WTC11 (cell line): ENCODE measurements around the gene BOK.

Experiments used
- ATF2 ChIP-seq: sonication (generic); formaldehyde crosslinking; IDR thresholded peaks from 2 replicates; pipeline ENCODE4 v1.8.1; 2022; ENCODE audit warnings: low read depth, missing genetic modification reagents, borderline replicate concordance
- CDX4 ChIP-seq: fragments of 250-450 bp; sonication (Bioruptor Pico); IDR thresholded peaks from 2 replicates; pipeline ENCODE4 v1.9.0; 2021; ENCODE audit warnings: moderate library complexity, mild to moderate bottlenecking, inconsistent platforms, borderline replicate concordance
- CTCF ChIP-seq: fragments of 200-600 bp; IDR thresholded peaks from 2 replicates; pipeline ENCODE4 v1.8.0; 2022; ENCODE audit warnings: antibody characterized with exemption
- ESRRA ChIP-seq: sonication (generic); formaldehyde crosslinking; IDR thresholded peaks from 2 replicates; pipeline ENCODE4 v1.8.1; 2022; ENCODE audit warnings: mild to moderate bottlenecking, missing genetic modification reagents, borderline replicate concordance
- JUN ChIP-seq: sonication (generic); formaldehyde crosslinking; IDR thresholded peaks from 2 replicates; pipeline ENCODE4 v1.8.0; 2023; ENCODE audit warnings: mild to moderate bottlenecking, missing genetic modification reagents
- NR3C1 ChIP-seq: sonication (generic); formaldehyde crosslinking; conservative IDR thresholded peaks from 2 replicates; pipeline ENCODE4 v1.8.1; 2023; ENCODE audit warnings: low read depth, mild to moderate bottlenecking, missing genetic modification reagents
- PRDM15 ChIP-seq: sonication (generic); formaldehyde crosslinking; IDR thresholded peaks from 2 replicates; pipeline ENCODE4 v1.8.0; 2022; ENCODE audit warnings: missing genetic modification reagents
- PREB ChIP-seq: sonication (generic); formaldehyde crosslinking; IDR thresholded peaks from 2 replicates; pipeline ENCODE4 v1.8.1; 2022; ENCODE audit warnings: mild to moderate bottlenecking, missing genetic modification reagents, moderate library complexity, borderline replicate concordance
- USF2 ChIP-seq: sonication (generic); formaldehyde crosslinking; IDR thresholded peaks from 2 replicates; pipeline ENCODE4 v1.8.1; 2023; ENCODE audit warnings: mild to moderate bottlenecking, missing genetic modification reagents, moderate library complexity

GRCh38 chr2:241595600-241596140, 37.1 kb downstream of the BOK start:
- TF ChIP-seq ESRRA (CRISPR knock-in tag) = no peak
- TF ChIP-seq CDX4 = no peak
- no peak for TF ChIP-seq PRDM15 (CRISPR knock-in tag)
- no peak for TF ChIP-seq ATF2 (CRISPR knock-in tag)
- TF ChIP-seq USF2 (CRISPR knock-in tag) = no peak
- TF ChIP-seq JUN (CRISPR knock-in tag) = no peak
- no peak for TF ChIP-seq PREB (CRISPR knock-in tag)
- no peak; the same call in 1 of the 2 replicates for TF ChIP-seq CTCF
- TF ChIP-seq NR3C1 (CRISPR knock-in tag) = no peak
